Dedifferentiated amniotic fluid mesenchymal stem cell (primary cell): Measurements from ENCODE around the gene IQGAP2.

Experiments used
- DNase-seq: peaks from one replicate; pipeline ENCODE4 v3.0.0-alpha.2; 2016; ENCODE audit errors: extremely low spot score

IQGAP2 gene

DNA sequence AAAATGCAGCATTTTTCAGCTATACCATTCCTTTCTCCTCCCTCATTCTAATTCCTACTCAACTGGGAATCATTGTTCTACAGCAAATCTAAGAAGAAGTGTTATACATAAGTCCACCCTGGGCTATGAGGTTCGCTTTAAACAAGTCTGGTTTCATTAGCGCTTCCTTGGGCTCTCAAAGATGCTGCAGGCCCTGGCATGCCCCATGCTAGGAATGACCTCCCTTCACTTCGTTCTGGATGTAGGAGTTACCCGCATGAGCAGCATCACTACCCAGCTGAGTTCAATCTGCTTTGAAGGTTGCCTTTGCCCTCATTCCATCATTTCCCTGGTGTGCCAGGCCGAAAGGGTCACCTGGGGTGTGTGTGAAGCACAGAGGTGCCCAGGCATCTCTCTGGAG is 348.2 kb downstream of the IQGAP2 start:
- no peak for DNase-seq

DNA sequence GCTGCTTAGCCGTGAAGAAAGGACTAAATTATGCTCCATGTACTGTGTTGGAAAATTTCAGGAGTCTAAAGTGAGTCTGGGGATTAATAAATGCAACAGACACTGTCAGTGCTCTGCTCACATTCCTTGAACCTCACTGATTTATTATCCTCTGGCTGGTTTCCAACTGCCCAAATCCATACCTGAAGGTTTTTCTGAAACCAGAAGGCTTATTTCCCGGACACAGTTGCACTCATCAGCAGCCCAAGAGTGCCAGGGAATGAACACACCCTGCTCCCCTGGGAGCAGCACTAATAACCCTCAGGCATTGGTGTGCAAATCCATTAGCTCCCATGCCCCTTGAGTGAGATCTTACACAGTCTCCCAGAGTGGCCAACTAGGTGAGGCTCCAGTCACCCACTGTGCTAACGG is 351.6 kb downstream of the IQGAP2 start:
- DNase-seq, result no peak

DNA sequence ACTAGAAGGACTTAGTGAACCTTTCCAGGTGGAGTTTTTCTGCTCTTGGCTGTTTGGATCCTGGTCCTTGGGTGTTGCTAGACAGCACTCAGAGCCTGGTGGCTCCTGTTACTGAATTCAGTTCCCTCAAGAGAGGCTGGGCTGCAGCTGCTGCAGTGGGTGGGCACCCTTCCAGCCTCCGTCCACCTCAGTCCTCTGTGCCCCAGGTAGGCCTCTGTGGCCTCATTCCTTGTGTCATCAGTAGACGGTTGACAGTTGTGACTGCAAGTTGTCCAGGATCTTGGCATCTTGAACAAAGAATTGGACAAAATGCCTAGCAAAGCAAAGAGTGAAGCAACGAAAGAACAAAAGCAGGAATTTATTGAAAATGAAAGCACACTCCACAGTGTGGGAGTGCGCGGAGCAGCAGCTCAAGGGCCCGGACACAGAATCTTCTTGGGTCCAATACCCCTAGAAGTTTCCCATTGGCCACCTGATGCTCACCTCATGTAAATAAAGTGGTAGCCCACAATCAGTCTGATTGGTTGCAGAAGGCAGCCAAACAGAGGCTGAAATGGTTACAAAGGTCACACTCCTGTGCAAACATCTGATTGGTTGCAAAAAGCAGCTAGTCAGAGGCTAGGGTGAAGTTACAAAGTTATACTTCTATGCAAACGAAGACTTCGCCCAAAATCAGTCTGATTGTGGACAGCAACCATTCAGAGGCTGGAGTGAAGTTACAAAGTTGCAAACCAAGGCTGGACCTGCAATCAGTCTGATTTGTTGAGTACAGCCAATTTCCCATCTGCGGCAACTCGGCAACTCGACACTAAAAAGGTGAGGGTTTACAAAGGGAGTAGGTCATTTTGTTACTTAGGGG is 352.9 kb downstream of the IQGAP2 start:
- DNase-seq, result no peak

DNA sequence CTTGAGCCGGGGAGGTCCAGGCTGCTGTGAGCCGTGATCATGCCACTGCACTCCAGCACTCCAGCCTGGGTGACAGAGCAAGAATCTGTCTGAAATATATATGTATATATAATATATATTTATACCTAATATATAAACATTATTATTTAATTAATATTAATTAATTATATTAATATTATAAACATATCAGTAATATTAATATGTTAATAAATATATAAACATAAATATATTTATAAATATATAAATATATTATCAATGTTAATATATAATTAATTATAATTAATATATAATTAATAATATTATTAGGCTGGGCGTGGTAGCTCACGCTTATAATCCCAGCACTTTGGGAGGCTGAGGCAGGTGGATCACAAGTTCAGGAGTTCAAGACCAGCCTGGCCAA is 354.0 kb downstream of the IQGAP2 start:
- no peak for DNase-seq
